Lower leg skin (tissue), 4 donors: ENCODE results near the gene NKAIN2. TPM values are rescaled to one million over a fixed set of nuclear protein-coding genes. Genes with fewer than 3 reads are reported as not detected.

Experiments
- DNase-seq, 2 donors: peaks; one replicate each; pipeline ENCODE4 v3.0.0-alpha.2; 2019; ENCODE audit warnings: low spot score in 2 of 2
- H3K4me3 ChIP-seq: fragments of 200-600 bp; sonication (generic); 2 replicates; pipeline ENCODE4 v1.5.1; 2017; ENCODE audit warnings: mild to moderate bottlenecking, low read depth; ENCODE audit not compliant: poor library complexity, severe bottlenecking
- CTCF ChIP-seq, 3 donors: fragments of 450-650 bp; IDR thresholded peaks; one replicate each; pipeline ENCODE4 v1.5.1; 2016; ENCODE audit warnings: antibody characterized with exemption in 3 of 3, mild to moderate bottlenecking in 3 of 3, moderate library complexity in 2 of 3
- POLR2A ChIP-seq, 2 donors: fragments of 450-650 bp; IDR thresholded peaks; one replicate each; pipeline ENCODE4 v1.6.1; 2016 to 2017; ENCODE audit warnings: antibody characterized with exemption in 2 of 2, mild to moderate bottlenecking in 1 of 2, moderate library complexity in 1 of 2
- WGBS, 2 donors: methylation state at CpG; one replicate each; pipeline ENCODE4 v1.1.5; 2018; 5-methylcytosine and 5-hydroxymethylcytosine counted together
- intact Hi-C: fragments of 100-400 bp; cut with DNase I; formaldehyde crosslinking; loops from one replicate; pipeline ENCODE4 v1.15.0; 2023; ENCODE audit warnings: low total_unique reads
- total RNA-seq, 4 donors: library from RNA; depleted of rRNA; stranded (reverse); fragments of >200 nt; gene quantifications; one replicate each; pipeline ENCODE4 v1.1.0, GENCODE V29; 2016

Gene NKAIN2
- total RNA-seq, 4 donors from 2014 or later, result 0.37 TPM; not detected in 3

- intact Hi-C loops, result no loop called here
- TF ChIP-seq CTCF (IDR thresholded peaks at IDR 0.05) (no peak), POLR2A (IDR thresholded peaks at IDR 0.05) (no peak)
- H3K4me3 ChIP-seq, result no peak overlapping the region
- DNase-seq, result no peak
- WGBS, 2 donors, result 84 to 88% methylated on average over 14 of the region's 14 CpGs
These were observed 1019.8 kb downstream of the NKAIN2 start for GRCh38 chr6:124823240-124824111.

DNA sequence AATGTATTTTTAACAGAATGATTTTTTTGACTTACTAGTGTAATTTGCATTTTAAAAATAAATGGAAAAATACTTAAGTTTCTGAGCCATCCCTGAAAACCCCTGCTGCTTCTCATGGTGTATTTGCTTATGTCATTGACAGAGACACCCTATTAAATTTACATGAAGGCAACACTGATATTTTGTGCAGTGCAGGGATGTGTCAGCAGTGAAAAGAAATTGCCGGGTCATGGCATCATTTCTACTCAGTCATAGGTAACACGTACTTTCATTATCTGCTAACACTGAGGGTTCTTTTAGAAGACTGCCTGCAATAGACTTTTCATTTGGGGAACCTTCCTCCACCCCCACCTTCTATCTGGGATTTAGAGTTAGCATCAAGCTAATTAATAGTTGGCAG, 1021.9 kb downstream of the NKAIN2 start:
- intact Hi-C loops, result no loop called here
- 73 to 91% methylated on average over 2 of the region's 2 CpGs for WGBS, 2 donors
- DNase-seq, result no peak
- TF ChIP-seq CTCF (IDR thresholded peaks at IDR 0.05) (no peak), POLR2A (IDR thresholded peaks at IDR 0.05) (no peak)
- H3K4me3 ChIP-seq, result no peak overlapping the region

GRCh38 chr6:124829822-124830221, 1026.2 kb downstream of the NKAIN2 start:
- WGBS, 2 donors, result 99 to 100% methylated on average over 1 of the region's 1 CpG
- no peak for TF ChIP-seq POLR2A (IDR thresholded peaks at IDR 0.05)
- TF ChIP-seq CTCF (IDR thresholded peaks at IDR 0.05), result no peak
- intact Hi-C loops, result no loop called here
- no peak overlapping the region for H3K4me3 ChIP-seq
- DNase-seq, result no peak

GRCh38 chr6:124830506-124830905, 1026.8 kb downstream of the NKAIN2 start:
- intact Hi-C loops, result no loop called here
- TF ChIP-seq CTCF (IDR thresholded peaks at IDR 0.05) (no peak), POLR2A (IDR thresholded peaks at IDR 0.05) (no peak)
- no peak for DNase-seq
- H3K4me3 ChIP-seq, result no peak overlapping the region

DNA sequence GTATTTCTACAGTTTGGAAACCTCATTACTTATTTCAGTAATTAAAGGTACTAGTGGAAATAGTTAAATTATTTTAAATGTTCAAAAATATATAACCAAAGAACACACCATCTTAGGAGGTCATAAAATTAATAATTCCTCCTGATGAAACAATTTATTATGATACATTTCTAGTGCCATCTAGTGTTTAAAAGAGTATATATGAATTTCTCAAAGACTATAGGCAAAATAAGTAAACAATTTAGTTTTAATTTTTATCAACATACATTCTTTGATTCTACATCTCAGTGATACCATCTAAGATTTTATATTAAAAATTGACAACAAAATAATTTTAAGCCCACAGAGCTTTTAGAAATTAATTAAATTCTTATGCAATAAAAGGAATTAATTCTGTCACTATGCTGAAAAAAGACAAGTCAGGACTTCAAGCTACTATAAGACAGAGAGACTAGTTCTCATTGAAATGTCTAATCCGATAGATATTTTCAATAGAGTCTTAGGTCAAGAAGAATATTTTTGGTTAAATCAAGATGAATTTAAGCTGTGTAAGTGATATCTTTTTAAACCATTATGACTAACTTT, 1050.8 kb downstream of the NKAIN2 start:
- WGBS, 2 donors, result 89 to 92% methylated on average over 1 of the region's 1 CpG
- H3K4me3 ChIP-seq, result no peak overlapping the region
- intact Hi-C loops, result loop anchor here (10.0 kb wide), 1 partner anchor 1050 kb away; the partner anchor contains the start of gene NKAIN2
- DNase-seq, result no peak
- TF ChIP-seq POLR2A (IDR thresholded peaks at IDR 0.05), result no peak
- no peak for TF ChIP-seq CTCF (IDR thresholded peaks at IDR 0.05)
